Naive thymus-derived CD8-positive, alpha-beta T cell (primary cell): ENCODE results near the gene DIPK1A. TPM values are rescaled to one million over a fixed set of nuclear protein-coding genes. Genes with fewer than 3 reads are reported as not detected.

ENCODE experiments used
- ATAC-seq, 2 donors: fragments of 150-1000 bp; cut with Tn5 transposase in 1 of 2; sonication (Bioruptor Pico), chemical (Tn5 transposase) in 1 of 2; 1 replicate in 1 of 2; 2 replicates in 1 of 2; pipeline ENCODE4 v1.10.0; 2021; ENCODE audit warnings: mild to moderate bottlenecking in 2 of 2, moderate library complexity in 2 of 2
- POLR2A ChIA-PET: fragments of 350-600 bp; sonication (Branson Sonifier 250); formaldehyde crosslinking; loops from one replicate; lab custom pipeline; 2021; ENCODE audit warnings: antibody characterized with exemption; lab: Charles Lee
- DNase-seq, 10 donors: peaks; one replicate each; pipeline versions ENCODE4 v3.0.0 to v3.0.0-alpha.2; 2020 to 2022
- H3K27ac Mint-ChIP-seq, 10 donors: one replicate each; pipeline ENCODE4 v1.8.0; 2020 to 2022; ENCODE audit warnings: mild to moderate bottlenecking in 10 of 10, mixed read lengths in 10 of 10, moderate library complexity in 4 of 10, inconsistent platforms in 1 of 10
- H3K27me3 Mint-ChIP-seq, 5 donors: one replicate each; pipeline ENCODE4 v1.8.0; 2021 to 2022; ENCODE audit warnings: mixed read lengths in 5 of 5
- H3K36me3 Mint-ChIP-seq, 3 donors: one replicate each; pipeline ENCODE4 v1.8.0; 2020 to 2022; ENCODE audit warnings: mixed read lengths in 3 of 3, mild to moderate bottlenecking in 2 of 3, inconsistent platforms in 1 of 3
- H3K4me1 Mint-ChIP-seq, 4 donors: one replicate each; pipeline ENCODE4 v1.8.0; 2021 to 2022; ENCODE audit warnings: mixed read lengths in 4 of 4
- H3K4me3 Mint-ChIP-seq, 10 donors: one replicate each; pipeline ENCODE4 v1.8.0; 2020 to 2022; ENCODE audit warnings: mild to moderate bottlenecking in 10 of 10, mixed read lengths in 10 of 10, moderate library complexity in 6 of 10, inconsistent platforms in 1 of 10
- H3K9me3 Mint-ChIP-seq, 9 donors: one replicate each; pipeline ENCODE4 v1.8.0; 2020 to 2022; ENCODE audit warnings: mixed read lengths in 9 of 9, mild to moderate bottlenecking in 3 of 9, inconsistent platforms in 1 of 9, moderate library complexity in 1 of 9
- polyA plus RNA-seq, 3 donors: library from polyadenylated mRNA; unstranded; fragments of 300-500 nt; fragmentation: Illumina TruSeq; gene quantifications; one replicate each; pipeline ENCODE4 v1.2.3, GENCODE V29; 2021
- total RNA-seq, 8 experiments: library from RNA in 2 of 8; stranded (reverse) in 2 of 8; gene quantifications; one replicate each; pipeline ENCODE4 v1.2.3 and lab custom pipeline; 2021 to 2026

DIPK1A gene
- total and polyA plus RNA-seq, 5 experiments from 2014 or later: 11.5 to 14.8 (median 14.1) TPM

DNA sequence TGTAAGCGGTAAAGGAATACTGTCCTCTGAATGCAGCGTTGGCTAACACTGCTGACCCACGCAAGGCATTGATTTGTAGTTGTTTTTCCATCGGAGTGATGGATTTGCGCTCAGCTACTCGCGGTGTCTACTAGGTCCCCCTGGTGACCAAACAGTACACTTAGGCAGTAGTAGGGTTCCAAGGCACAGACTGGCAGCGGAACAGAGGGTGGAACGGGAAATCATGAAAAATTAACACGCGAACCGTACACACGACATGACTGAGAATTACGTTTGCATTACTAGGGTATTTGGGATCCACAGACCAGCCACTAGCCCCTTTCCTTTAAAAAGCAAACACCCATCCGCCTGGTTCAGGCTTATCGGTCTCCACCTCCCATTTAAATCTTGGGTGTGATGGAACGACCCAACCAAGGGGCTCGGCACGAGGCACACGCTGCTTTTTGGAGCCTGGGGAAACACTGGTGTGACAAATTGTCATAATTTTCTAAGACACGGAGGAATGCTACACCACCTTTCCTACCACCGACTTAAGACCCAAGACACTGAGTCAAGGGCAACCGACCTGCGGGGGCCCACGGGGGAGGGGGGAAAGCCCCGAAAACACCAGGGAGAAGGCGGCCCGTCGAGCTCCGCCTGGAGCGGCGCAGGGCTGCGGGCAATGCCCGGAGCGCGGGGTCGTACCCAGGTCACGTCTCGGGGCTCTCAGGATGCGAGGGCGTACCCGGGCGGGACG is 699 bp downstream of the DIPK1A start:
- H3K4me3 Mint-ChIP-seq: peak overlapping the region in 9 of 10 donors; percentile 89 to 96 (median 94)
- no peaks in the 10 kb centered on the region for H3K36me3 Mint-ChIP-seq
- peak; percentile 41 to 54 for ATAC-seq
- peaks cover 21 to 44% (median 43%) of the 10 kb centered on the region in 4 donors for H3K4me1 Mint-ChIP-seq
- H3K9me3 Mint-ChIP-seq: no peaks in the 10 kb centered on the region
- peak overlapping the region; percentile 95 to 99 (median 98) for H3K27ac Mint-ChIP-seq
- POLR2A ChIA-PET: interaction anchor here (0.6 to 5.6 kb wide), 21 partner anchors 10 to 1939 kb away, joined by 3 to 92 read pairs (median 15); partner anchors contain the start of genes MTF2, RPL5 and ZNF644
- H3K27me3 Mint-ChIP-seq: no peaks in the 10 kb centered on the region
- DNase-seq: peak; percentile 16 to 82 (median 68)

DNA sequence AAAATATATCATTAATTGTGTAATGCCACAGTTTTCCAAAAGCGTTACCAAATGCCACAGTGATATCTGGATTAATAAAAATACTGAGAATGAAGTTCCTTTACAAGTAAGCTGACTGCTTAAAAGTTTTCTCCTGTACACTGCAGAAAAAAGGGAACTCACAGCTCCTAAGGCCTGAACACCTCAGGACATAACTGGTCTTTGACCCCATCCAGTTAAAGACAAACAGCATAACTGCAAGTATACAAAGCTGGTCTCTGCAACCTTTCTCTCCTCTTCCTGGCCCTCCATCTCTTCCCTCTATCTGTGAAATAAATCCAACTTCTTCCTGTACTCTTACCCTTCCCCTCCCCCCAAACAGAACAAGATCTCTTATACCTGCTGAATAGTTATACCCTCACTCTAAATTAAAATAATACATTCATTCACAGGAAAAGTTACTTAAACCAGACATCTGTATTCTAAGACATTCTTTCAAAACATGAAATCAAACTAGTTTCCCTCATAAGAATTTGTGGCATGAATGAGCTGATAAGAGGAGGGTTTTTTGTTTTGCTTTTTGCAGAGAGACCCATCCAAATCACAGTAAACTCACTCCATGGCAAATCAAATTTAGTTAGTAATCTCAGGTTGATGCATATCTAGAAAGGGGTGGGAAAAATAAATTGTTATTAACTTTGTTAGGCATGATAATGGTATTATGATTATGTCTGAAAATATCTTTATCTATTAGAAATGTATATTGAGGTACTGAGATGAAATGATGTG is 2.9 kb downstream of the DIPK1A start:
- no peaks in the 10 kb centered on the region for H3K36me3 Mint-ChIP-seq
- H3K4me3 Mint-ChIP-seq: peak overlapping the region in 9 of 10 donors; percentile 6 to 50 (median 34)
- DNase-seq: no peak
- no peaks in the 10 kb centered on the region for H3K9me3 Mint-ChIP-seq
- peak overlapping the region in 9 of 10 donors; percentile 0 to 84 (median 41) for H3K27ac Mint-ChIP-seq
- peaks cover 28 to 61% (median 58%) of the 10 kb centered on the region in 4 donors for H3K4me1 Mint-ChIP-seq
- H3K27me3 Mint-ChIP-seq: no peaks in the 10 kb centered on the region
- ATAC-seq: no peak
- POLR2A ChIA-PET: interaction anchor here (1.6 kb wide), 1 partner anchor 32 kb away, joined by 3 read pairs; no protein-coding TSS in a partner anchor

DNA sequence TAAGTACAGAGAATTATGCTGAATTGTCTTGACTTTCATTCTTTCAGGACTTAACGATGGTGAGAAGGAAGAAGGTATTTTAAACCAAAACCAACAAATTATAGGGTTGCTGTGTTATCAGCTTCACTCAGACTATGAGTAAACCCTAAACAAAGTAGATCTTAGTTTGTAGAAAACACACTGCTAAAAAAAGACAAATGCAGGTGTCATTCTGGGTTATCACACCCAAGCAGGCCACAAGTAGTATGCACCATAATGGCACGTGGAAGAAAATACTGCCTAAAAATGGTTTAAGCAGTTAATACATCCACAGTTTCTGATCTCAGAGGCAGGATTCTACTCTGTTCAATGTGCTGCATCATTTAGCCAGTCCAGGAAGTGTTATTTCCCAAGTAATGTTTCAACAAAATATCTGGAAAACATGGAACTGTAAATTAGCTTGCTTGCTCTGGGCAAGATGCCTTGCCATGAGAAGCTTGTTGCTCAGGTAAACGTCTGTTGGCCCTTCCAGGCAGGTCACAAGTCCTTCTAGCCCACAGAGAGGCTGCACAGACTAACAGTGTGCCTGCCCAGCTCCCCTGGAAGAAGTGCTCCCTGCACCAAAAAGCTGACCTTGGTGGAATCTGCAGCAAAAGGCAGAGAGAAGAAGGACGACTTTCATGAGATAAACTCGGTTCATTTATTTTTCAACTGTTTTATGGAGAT is 4.1 kb downstream of the DIPK1A start:
- peak overlapping the region in 6 of 10 donors; percentile 0 to 34 (median 14) for H3K4me3 Mint-ChIP-seq
- no peak for ATAC-seq
- peaks cover 32 to 71% (median 62%) of the 10 kb centered on the region in 4 donors for H3K4me1 Mint-ChIP-seq
- H3K27ac Mint-ChIP-seq: peak overlapping the region in 9 of 10 donors; percentile 9 to 84 (median 49)
- no peaks in the 10 kb centered on the region for H3K27me3 Mint-ChIP-seq
- POLR2A ChIA-PET: interaction anchor here (1.6 kb wide), 1 partner anchor 33 kb away, joined by 3 read pairs; no protein-coding TSS in a partner anchor
- no peak for DNase-seq
- H3K36me3 Mint-ChIP-seq: no peaks in the 10 kb centered on the region
- no peaks in the 10 kb centered on the region for H3K9me3 Mint-ChIP-seq

DNA sequence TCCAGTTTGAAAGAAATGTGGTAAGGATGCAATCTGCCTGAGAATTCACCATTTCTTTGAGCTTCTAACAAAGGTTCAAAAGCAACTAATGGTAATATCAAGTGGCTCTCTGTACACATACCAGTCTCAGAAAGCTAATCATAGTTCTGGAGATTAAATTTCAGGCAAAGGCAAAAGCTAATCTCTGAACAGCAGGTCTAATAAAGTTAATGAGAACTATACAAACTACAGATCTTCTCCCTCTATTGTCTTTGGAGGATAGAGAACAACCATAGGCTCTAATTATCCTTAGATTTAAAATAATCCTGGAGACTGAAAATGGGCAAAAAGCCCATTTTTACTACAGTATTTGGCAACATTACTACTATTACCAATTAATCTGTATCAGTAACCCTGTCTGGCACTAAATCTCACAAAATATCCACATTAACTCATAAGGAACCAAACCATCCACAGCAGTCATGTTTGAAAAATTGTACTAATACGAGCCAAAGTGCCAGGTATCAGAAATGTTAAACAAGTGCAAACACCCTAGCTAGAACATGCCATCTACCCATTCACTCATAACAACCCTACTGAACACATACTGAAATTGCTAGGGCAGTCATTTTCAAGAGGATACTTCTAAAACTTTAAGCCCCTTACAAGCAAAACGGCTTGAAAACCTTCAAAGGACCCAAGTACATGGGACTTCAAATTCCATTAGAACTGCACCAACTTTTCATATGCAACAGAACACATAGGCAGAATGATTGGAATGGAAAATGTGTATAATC is 4.8 kb downstream of the DIPK1A start:
- POLR2A ChIA-PET: no interaction called here
- Mint-ChIP-seq H3K27me3 (no peaks in the 10 kb centered on the region), H3K4me1 (peaks cover 34 to 77% (median 62%) of the 10 kb centered on the region in 4 donors), H3K9me3 (no peaks in the 10 kb centered on the region), H3K27ac (peak overlapping the region in 7 of 10 donors; percentile 11 to 73 (median 41)), H3K4me3 (peak overlapping the region in 5 of 10 donors; percentile 5 to 55 (median 14)), H3K36me3 (no peaks in the 10 kb centered on the region)
- no peak for ATAC-seq
- DNase-seq: no peak

DNA sequence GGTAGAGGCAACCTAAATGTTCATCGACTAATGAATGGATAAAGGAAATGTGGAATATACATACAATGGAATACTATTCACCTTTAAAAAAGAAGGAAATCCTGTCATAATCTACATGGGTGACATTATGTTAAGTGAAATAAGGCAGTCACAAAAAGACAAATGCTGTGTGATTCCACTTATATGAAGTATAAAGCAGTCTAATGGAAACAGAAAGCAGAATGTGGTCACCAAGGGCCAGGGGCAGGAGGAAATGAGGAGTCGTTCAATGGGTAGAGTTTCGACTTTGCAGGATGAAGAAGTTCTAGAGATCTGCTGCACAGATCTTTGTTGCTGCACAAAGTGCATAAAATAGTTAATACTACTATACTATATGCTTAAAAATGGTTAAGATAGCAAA is 7.8 kb downstream of the DIPK1A start:
- Mint-ChIP-seq H3K4me3 (peak overlapping the region; percentile 2 to 55 (median 44)), H3K27ac (peak overlapping the region in 6 of 10 donors; percentile 3 to 72 (median 32)), H3K4me1 (peaks cover 25 to 62% (median 47%) of the 10 kb centered on the region in 4 donors), H3K36me3 (no peaks in the 10 kb centered on the region), H3K9me3 (no peaks in the 10 kb centered on the region), H3K27me3 (no peaks in the 10 kb centered on the region)
- POLR2A ChIA-PET: interaction anchor here (0.7 kb wide), 1 partner anchor 53 kb away, joined by 7 read pairs; no protein-coding TSS in a partner anchor
- DNase-seq: peak in 3 of 10 donors; percentile 27 to 40 (median 28)
- ATAC-seq: peak; percentile 69 to 70

DNA sequence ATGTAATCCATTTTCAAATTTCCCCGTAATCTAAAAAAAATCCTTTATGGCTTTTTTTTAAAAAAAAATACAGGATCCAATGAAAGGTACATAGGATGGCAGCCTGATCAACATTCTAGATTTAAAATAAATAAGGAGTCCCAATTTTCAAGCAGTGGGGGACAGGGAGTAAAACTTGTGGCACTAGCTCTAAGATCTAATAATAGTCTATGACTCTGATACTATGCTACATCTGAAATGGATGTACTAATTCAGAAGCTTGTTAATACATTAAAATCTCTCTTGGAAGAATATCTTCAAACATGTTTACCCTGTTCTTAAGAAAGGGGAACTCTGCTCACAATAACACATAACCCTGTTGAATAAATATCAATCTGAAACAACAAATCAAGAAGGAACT is 8.5 kb downstream of the DIPK1A start:
- H3K4me1 Mint-ChIP-seq: peaks cover 25 to 58% (median 44%) of the 10 kb centered on the region in 4 donors
- no peaks in the 10 kb centered on the region for H3K27me3 Mint-ChIP-seq
- peak overlapping the region in 2 of 10 donors; percentile 16 to 46 for H3K4me3 Mint-ChIP-seq
- DNase-seq: no peak
- H3K27ac Mint-ChIP-seq: peak overlapping the region in 6 of 10 donors; percentile 9 to 58 (median 24)
- ATAC-seq: no peak
- H3K9me3 Mint-ChIP-seq: no peaks in the 10 kb centered on the region
- POLR2A ChIA-PET: interaction anchor here (0.8 kb wide), 1 partner anchor 9 kb away, joined by 3 read pairs; the partner anchor contains the start of gene DIPK1A
- peaks cover 0 to 4% (median under 1%) of the 10 kb centered on the region in 3 donors for H3K36me3 Mint-ChIP-seq

DNA sequence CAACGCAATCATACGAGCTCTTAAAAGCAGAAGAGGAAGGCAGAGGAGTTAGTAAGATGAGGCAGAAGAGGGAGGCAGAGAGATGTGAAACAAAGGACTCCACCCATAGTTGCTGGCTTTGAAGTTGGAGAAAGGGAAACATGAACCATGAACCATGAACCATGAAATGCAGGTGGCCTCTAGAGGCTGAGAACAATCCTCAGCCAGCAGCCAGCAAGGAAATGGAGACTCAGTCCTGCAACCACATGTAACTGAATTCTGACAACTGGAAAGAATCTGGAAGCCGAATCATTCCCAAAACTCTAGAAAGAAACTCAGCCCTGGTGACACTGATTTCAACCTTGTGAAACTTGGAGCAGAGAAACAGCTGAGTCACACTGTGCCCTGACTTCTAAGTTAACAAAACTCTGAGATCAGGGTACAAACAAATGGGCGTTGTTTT is 10.1 kb downstream of the DIPK1A start:
- POLR2A ChIA-PET: interaction anchor here (2.4 kb wide), 1 partner anchor 10 kb away, joined by 20 read pairs; the partner anchor contains the start of gene DIPK1A
- Mint-ChIP-seq H3K27me3 (no peaks in the 10 kb centered on the region), H3K4me1 (peaks cover 24 to 52% (median 39%) of the 10 kb centered on the region in 4 donors), H3K27ac (no peak overlapping the region), H3K9me3 (no peaks in the 10 kb centered on the region), H3K4me3 (no peak overlapping the region), H3K36me3 (peaks cover 0 to 6% (median 2%) of the 10 kb centered on the region in 3 donors)
- DNase-seq (peak in 3 of 10 donors; percentile 9 to 41 (median 31)), ATAC-seq (peak; percentile 88 to 89)

DNA sequence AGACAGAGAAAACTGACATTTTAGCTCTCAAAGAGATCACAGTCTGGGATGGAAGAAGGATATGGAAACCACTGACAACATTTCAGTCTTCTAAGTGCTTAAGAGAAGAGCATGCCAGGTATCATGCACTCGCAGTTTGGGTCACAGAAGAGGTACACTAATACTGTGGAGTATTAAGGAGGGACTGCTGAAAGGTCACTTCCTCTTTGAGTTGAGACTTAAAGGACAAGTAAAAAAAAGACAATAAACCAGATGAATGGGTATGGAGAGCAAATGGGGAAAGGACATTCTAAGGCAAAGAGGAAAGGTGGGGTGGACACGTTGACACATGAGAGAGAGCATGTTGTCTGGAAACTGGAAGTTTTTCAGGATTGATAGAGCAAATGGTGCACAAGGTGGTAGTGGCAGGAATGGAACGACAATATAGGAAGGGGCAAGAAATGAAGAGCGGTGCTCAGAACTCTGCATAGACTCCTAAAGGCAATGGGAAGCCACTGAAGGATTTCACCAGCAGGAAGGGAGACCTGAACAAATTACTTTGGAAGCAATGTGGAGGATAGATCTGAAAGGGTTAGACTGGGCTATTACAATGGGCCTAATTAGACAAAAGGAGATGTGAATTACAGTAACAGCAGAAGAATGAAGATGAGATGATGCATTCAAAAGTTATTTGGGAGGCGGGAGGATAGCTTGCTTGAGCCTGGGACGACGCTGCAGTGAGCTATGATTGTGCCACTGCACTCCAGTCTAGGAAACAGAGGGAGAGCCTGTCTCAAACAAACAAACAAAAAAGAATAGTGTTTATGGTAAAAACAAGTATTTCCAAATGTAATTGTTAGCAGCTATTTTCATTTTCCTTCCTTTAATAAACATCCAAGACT is 11.1 kb downstream of the DIPK1A start:
- Mint-ChIP-seq H3K27ac (no peak overlapping the region), H3K4me1 (peaks cover 26 to 48% (median 39%) of the 10 kb centered on the region in 4 donors)
- POLR2A ChIA-PET: interaction anchor here (2.4 kb wide), 1 partner anchor 11 kb away, joined by 20 read pairs; the partner anchor contains the start of gene DIPK1A

DNA sequence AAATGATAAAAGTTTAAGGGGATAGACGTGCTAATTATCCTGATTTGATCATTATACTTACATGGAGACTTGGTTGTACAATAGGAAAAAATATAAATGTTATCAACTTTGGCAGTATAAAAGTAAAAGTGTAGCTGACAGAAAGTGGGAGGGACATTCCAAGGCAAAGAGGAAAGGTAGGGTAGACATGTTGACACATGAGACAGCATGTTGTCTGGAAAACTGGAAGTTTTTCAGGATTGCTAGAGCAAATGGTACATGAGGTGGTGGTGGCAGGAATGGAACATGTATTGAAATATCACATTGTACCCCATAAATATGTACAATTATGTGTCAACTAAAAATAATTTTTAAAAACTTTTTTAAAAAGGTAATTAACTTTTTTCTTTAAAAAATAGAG is 13.2 kb downstream of the DIPK1A start:
- no peaks in the 10 kb centered on the region for H3K27me3 Mint-ChIP-seq
- peaks cover 28 to 50% (median 46%) of the 10 kb centered on the region in 4 donors for H3K4me1 Mint-ChIP-seq
- H3K9me3 Mint-ChIP-seq: no peaks in the 10 kb centered on the region
- DNase-seq (no peak), ATAC-seq (no peak)
- H3K4me3 Mint-ChIP-seq: peak overlapping the region in 1 of 10 donors; percentile 15
- POLR2A ChIA-PET: interaction anchor here (1.2 to 3.2 kb wide), 2 partner anchors 9 to 13 kb away, joined by 3 to 17 read pairs; partner anchors contain the start of gene DIPK1A
- peak overlapping the region in 2 of 10 donors; percentile 10 to 30 for H3K27ac Mint-ChIP-seq
- H3K36me3 Mint-ChIP-seq: peaks cover 0 to 8% (median 2%) of the 10 kb centered on the region in 3 donors

More for the DNA sequence above, 11.1 kb downstream of the DIPK1A start:
- Mint-ChIP-seq H3K4me3 (no peak overlapping the region), H3K27me3 (no peaks in the 10 kb centered on the region), H3K9me3 (no peaks in the 10 kb centered on the region), H3K36me3 (peaks cover 0 to 6% (median 2%) of the 10 kb centered on the region in 3 donors)
- ATAC-seq: no peak
- no peak for DNase-seq

DNA sequence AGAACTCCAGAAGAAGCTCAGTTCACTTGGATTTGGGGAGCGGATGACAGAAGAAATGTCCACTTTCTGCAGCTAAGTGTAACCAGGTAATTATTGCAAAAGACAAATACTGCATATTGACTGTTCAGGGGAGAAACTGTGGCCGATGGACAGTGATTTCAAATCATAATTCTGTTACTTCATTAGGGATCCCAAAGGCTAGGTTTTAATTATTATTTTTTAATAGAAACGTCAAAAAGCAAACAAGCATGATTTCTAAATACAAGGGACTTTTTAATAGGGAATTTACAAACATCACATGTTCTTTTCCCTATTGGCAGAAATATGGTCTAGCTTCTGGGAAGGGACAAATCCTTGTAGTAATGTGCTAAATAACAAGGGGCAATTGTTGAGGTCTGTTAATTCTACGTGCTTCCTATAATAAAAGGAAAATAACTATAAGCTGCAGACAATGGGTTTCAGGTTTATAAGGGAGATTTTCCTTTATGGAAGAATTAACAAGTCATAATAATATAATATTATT is 15.5 kb downstream of the DIPK1A start:
- POLR2A ChIA-PET: interaction anchor here (3.2 kb wide), 1 partner anchor 16 kb away, joined by 17 read pairs; the partner anchor contains the start of gene DIPK1A
- DNase-seq (no peak), ATAC-seq (no peak)
- Mint-ChIP-seq H3K4me3 (no peak overlapping the region), H3K9me3 (no peaks in the 10 kb centered on the region), H3K36me3 (peaks cover 0 to 10% (median 2%) of the 10 kb centered on the region in 3 donors), H3K4me1 (peaks cover 29 to 63% (median 50%) of the 10 kb centered on the region in 4 donors), H3K27me3 (no peaks in the 10 kb centered on the region), H3K27ac (peak overlapping the region in 1 of 10 donors; percentile 63)
